Peyer's patch (tissue), 4 donors: Measurements from ENCODE around the gene ZNF217.

Experiments used
- POLR2A ChIP-seq, 2 donors: fragments of 450-650 bp; IDR thresholded peaks; one replicate each; pipeline ENCODE4 v1.5.1; 2017; ENCODE audit warnings: antibody characterized with exemption in 2 of 2, mild to moderate bottlenecking in 2 of 2, moderate library complexity in 2 of 2
- TF ChIP-seq, protein P1 (sequence below), 6 experiments: fragments of 450-650 bp in 4 of 6; fragments of 200-600 bp in 2 of 6; sonication (generic) in 1 of 6; IDR thresholded peaks; one replicate each; pipeline ENCODE4 v1.5.1; 2017 to 2019; ENCODE audit warnings: antibody characterized with exemption in 6 of 6, mild to moderate bottlenecking in 3 of 6, moderate library complexity in 1 of 6

- TF ChIP-seq POLR2A (IDR thresholded peaks at IDR 0.05), result no peak
- TF ChIP-seq, protein P1, sequence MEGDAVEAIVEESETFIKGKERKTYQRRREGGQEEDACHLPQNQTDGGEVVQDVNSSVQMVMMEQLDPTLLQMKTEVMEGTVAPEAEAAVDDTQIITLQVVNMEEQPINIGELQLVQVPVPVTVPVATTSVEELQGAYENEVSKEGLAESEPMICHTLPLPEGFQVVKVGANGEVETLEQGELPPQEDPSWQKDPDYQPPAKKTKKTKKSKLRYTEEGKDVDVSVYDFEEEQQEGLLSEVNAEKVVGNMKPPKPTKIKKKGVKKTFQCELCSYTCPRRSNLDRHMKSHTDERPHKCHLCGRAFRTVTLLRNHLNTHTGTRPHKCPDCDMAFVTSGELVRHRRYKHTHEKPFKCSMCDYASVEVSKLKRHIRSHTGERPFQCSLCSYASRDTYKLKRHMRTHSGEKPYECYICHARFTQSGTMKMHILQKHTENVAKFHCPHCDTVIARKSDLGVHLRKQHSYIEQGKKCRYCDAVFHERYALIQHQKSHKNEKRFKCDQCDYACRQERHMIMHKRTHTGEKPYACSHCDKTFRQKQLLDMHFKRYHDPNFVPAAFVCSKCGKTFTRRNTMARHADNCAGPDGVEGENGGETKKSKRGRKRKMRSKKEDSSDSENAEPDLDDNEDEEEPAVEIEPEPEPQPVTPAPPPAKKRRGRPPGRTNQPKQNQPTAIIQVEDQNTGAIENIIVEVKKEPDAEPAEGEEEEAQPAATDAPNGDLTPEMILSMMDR (IDR thresholded peaks at IDR 0.05), result no peak
Measured at GRCh38 chr20:53582251-53582570, 11.4 kb downstream of the ZNF217 start.
